Ishikawa (cell line): ENCODE results near the gene ZNF646.
A peak's percentile ranks its signal among the peaks of the same experiment; 100 is the strongest.

ENCODE experiments used
- CEBPB ChIP-seq: IDR thresholded peaks from 2 replicates; pipeline ENCODE4 v1.6.1; 2012
- CREB1 ChIP-seq: IDR thresholded peaks from 2 replicates; pipeline ENCODE4 v1.6.1; 2012; ENCODE audit warnings: low read depth
- EGR1 ChIP-seq: IDR thresholded peaks from 2 replicates; pipeline ENCODE4 v1.6.1; 2012
- EP300 ChIP-seq: IDR thresholded peaks from 2 replicates; pipeline ENCODE4 v1.6.1; 2012; ENCODE audit warnings: borderline replicate concordance
- FOXM1 ChIP-seq: IDR thresholded peaks from 2 replicates; pipeline ENCODE4 v1.6.1; 2012; ENCODE audit warnings: low read depth, borderline replicate concordance
- NFIC ChIP-seq: IDR thresholded peaks from 2 replicates; pipeline ENCODE4 v1.6.1; 2012
- RAD21 ChIP-seq: IDR thresholded peaks from 2 replicates; pipeline ENCODE4 v1.6.1; 2012; ENCODE audit warnings: low read depth
- REST ChIP-seq: IDR thresholded peaks from 2 replicates; pipeline ENCODE4 v1.6.1; 2012; ENCODE audit warnings: low read depth, mild to moderate bottlenecking
- TAF1 ChIP-seq: IDR thresholded peaks from 2 replicates; pipeline ENCODE4 v1.6.1; 2012; ENCODE audit warnings: low read depth, mild to moderate bottlenecking
- TCF12 ChIP-seq: IDR thresholded peaks from 2 replicates; pipeline ENCODE4 v1.6.1; 2012; ENCODE audit warnings: low read depth
- TEAD4 ChIP-seq: IDR thresholded peaks from 2 replicates; pipeline ENCODE4 v1.6.1; 2012
- YY1 ChIP-seq: IDR thresholded peaks from 2 replicates; pipeline ENCODE4 v1.6.1; 2012; ENCODE audit warnings: low read depth
- ZBTB7A ChIP-seq: IDR thresholded peaks from 2 replicates; pipeline ENCODE4 v1.6.1; 2012; ENCODE audit warnings: low read depth
- TF ChIP-seq, protein P1 (sequence below): IDR thresholded peaks from 2 replicates; pipeline ENCODE4 v1.6.1; 2012
- TF ChIP-seq, protein P2 (sequence below): IDR thresholded peaks from 2 replicates; pipeline ENCODE4 v1.6.1; 2012

The ZNF646 gene

DNA sequence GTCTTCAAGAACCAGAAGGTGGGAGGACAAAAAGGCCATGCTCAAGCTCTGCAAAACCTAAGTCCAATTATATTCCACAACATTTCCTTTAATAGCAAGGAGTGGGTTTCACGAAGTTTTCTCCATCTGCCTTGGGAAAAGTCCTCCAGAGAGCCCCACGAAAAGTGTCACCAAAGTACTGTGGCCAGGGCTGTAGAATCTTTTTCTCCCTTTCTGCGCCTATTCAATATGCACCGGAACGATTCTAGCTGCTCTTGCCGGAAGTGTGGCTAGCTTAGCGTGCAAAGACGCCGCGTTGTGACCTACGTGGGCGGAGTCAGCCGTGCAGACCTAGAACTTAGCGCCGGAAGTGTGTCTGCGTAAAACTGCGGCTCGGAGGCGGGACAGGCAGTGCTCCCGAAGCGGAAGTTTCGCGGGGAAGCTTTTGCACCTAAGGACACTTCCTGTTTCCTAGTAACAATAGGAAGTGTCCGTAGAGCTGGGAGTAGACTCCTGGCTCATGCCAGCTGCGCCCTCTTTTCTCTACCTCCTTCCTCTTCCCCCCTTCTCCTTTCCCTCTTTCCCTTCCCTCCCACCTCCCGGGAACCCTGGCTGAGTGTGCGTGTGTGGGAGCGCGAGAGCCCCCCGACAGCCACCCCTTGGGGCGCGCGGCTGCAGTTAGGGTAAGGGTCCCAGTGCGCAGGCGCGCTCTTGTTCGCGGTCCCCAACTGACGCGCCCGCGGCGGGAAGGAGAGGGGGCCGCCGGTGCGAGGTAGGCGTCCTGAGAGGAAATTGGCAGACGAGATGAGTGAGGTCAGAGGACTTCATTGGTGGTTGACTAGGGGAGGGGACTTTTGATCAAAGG is at the start of gene ZNF646, which contains the start of gene ZNF668:
Gene ZNF646, plus strand, starts transcription at position 453 of the 844 bp plus-strand sequence. CDS start 1,903 bp downstream, outside the sequence.
Gene ZNF668, minus strand, starts transcription at position 271 of the 844 bp plus-strand sequence. CDS start 9,781 bp downstream, outside the sequence.
- TF ChIP-seq FOXM1 = 0 out of 2 replicates have a peak, but pooled peaks have one; percentile 36
- peak; percentile 64; the same call in 1 of the 2 replicates for TF ChIP-seq YY1
- TF ChIP-seq, protein P1, sequence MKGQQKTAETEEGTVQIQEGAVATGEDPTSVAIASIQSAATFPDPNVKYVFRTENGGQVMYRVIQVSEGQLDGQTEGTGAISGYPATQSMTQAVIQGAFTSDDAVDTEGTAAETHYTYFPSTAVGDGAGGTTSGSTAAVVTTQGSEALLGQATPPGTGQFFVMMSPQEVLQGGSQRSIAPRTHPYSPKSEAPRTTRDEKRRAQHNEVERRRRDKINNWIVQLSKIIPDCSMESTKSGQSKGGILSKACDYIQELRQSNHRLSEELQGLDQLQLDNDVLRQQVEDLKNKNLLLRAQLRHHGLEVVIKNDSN = peak; percentile 43; the same call in 1 of the 2 replicates
- peak; percentile 31; the same call in 1 of the 2 replicates for TF ChIP-seq EP300
- no peak; the same call in 1 of the 2 replicates for TF ChIP-seq CEBPB
- TF ChIP-seq RAD21 = no peak
- TF ChIP-seq, protein P2, sequence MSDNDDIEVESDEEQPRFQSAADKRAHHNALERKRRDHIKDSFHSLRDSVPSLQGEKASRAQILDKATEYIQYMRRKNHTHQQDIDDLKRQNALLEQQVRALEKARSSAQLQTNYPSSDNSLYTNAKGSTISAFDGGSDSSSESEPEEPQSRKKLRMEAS = peak; percentile 89
- no peak for TF ChIP-seq NFIC
- peak; percentile 82 for TF ChIP-seq CREB1
- TF ChIP-seq EGR1 = 0 out of 2 replicates have a peak, but pooled peaks have one; percentile 25
- peak; percentile 49; the same call in 1 of the 2 replicates for TF ChIP-seq TCF12
- no peak for TF ChIP-seq REST
- peak; percentile 82 for TF ChIP-seq TAF1
- TF ChIP-seq ZBTB7A = 0 out of 2 replicates have a peak, but pooled peaks have one; percentile 64
- no peak; the same call in 1 of the 2 replicates for TF ChIP-seq TEAD4

DNA sequence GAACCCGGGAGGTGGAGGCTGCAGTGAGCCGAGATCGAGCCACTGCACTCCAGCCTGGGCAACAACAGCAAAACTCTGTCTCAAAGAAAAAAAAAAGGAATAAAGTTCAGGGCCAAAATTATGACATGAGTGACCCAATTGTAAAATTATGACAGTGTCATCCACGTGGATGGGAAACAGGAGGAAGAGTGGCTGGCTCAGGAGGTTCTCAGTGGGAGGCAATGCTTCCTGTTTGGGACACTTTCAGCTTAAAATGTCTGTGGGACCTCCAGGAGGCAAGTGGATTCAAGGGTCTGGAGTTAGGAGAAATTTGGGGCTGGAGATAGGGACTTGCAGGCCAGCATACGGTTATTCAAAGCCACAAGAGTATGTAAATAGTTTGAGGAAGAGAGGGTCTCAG is 48.9 kb upstream of the ZNF646 start:
- TF ChIP-seq ZBTB7A = no peak

DNA sequence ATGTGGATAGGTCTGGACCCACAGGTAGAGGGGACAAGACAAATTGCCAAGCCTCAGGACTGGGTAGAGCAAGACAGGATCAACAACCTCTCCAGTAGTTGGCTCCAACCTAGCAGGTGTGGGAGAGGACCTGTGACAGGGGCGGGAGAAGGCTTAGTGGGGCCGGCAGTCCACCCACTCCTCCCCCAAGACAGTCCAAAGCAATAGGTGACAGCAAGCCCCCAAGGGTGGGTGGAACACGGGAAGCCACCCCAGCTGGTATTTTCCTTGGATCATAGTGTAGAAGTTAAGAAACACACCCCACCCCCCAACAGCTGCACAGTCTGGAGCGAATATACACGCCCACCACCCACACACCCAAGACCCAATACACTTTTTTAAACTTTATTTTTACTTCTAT is 45.0 kb upstream of the ZNF646 start:
- no peak for TF ChIP-seq EP300
- no peak for TF ChIP-seq RAD21
- TF ChIP-seq CREB1 = no peak
- TF ChIP-seq NFIC = no peak
- TF ChIP-seq TAF1 = no peak
- TF ChIP-seq, protein P1 = no peak
- no peak for TF ChIP-seq FOXM1
- no peak for TF ChIP-seq EGR1
- TF ChIP-seq YY1 = no peak
- no peak for TF ChIP-seq CEBPB

DNA sequence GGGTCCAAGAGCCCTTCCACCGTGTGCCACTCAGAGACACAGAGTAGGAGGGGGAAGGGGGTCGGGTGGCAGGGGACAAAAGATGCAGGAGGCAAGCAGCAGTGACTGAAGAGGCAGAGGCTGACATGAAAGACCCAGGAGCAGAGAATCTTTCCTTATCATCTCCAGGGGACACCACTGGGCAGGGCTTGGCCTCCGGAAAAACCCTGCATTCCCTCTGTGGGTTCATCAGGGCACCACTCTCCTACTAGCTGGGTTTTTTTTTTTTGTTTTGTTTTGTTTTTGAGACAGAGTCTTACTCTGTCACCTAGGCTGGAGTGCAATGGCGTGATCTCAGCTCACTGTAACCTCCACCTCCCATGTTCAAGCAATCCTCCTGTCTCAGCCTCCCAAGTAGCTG is 42.9 kb upstream of the ZNF646 start:
- TF ChIP-seq NFIC = no peak
- TF ChIP-seq, protein P2 = no peak
- TF ChIP-seq REST = no peak
- TF ChIP-seq, protein P1 = no peak
- no peak for TF ChIP-seq TCF12
- no peak for TF ChIP-seq EP300
- TF ChIP-seq ZBTB7A = no peak
- no peak for TF ChIP-seq RAD21
- TF ChIP-seq EGR1 = no peak
- no peak for TF ChIP-seq CREB1
- TF ChIP-seq CEBPB = no peak
- no peak for TF ChIP-seq TEAD4
- no peak for TF ChIP-seq TAF1
- TF ChIP-seq FOXM1 = no peak
- no peak for TF ChIP-seq YY1
